Measurements from ENCODE around the gene ZNF839.

GRCh38 chr14:102387086-102387485 is 67.5 kb downstream of the ZNF839 start:
- TF ChIP-seq RCOR1 (IDR thresholded peaks at IDR 0.05; ENCODE audit: low read depth, low read length) (no peak), HDAC2 (IDR thresholded peaks at IDR 0.05) (no peak), KDM1A (IDR thresholded peaks at IDR 0.05; ENCODE audit: low read depth) (no peak), E2F6 (IDR thresholded peaks at IDR 0.05; ENCODE audit: borderline replicate concordance, low read depth) (no peak), EP300 (IDR thresholded peaks at IDR 0.05) (no peak), CTCF (IDR thresholded peaks at IDR 0.05) (no peak)
